Loucy (cell line): ENCODE measurements around the gene PARN.

Experiments
- EZH2phosphoT487 ChIP-seq: fragments of 200-600 bp; IDR thresholded peaks from 2 replicates; pipeline ENCODE4 v1.6.1; 2018; ENCODE audit warnings: antibody characterized with exemption, mild to moderate bottlenecking, moderate library complexity, borderline replicate concordance
- TF ChIP-seq, protein P1 (sequence below): fragments of 200-600 bp; sonication (generic); conservative IDR thresholded peaks from 2 replicates; pipeline ENCODE4 v1.5.1; 2014; ENCODE audit warnings: mild to moderate bottlenecking, antibody characterized with exemption, low read length

GRCh38 chr16:14500791-14501190 is 129.3 kb downstream of the PARN start:
- TF ChIP-seq, protein P1, sequence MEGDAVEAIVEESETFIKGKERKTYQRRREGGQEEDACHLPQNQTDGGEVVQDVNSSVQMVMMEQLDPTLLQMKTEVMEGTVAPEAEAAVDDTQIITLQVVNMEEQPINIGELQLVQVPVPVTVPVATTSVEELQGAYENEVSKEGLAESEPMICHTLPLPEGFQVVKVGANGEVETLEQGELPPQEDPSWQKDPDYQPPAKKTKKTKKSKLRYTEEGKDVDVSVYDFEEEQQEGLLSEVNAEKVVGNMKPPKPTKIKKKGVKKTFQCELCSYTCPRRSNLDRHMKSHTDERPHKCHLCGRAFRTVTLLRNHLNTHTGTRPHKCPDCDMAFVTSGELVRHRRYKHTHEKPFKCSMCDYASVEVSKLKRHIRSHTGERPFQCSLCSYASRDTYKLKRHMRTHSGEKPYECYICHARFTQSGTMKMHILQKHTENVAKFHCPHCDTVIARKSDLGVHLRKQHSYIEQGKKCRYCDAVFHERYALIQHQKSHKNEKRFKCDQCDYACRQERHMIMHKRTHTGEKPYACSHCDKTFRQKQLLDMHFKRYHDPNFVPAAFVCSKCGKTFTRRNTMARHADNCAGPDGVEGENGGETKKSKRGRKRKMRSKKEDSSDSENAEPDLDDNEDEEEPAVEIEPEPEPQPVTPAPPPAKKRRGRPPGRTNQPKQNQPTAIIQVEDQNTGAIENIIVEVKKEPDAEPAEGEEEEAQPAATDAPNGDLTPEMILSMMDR, result no peak
- TF ChIP-seq EZH2phosphoT487, result no peak
